GDM1 (cell line): Measurements from ENCODE around the gene SRSF10.
"Not testable (repeated sequence)": the region's sequence is repeated elsewhere in the genome, so short reads cannot be mapped to it uniquely, and the experiment has no call there.

ENCODE experiments used
- DNase-seq: peaks from one replicate; lab custom pipeline; 2025; lab: John Stamatoyannopoulos, UW

Gene SRSF10

DNA sequence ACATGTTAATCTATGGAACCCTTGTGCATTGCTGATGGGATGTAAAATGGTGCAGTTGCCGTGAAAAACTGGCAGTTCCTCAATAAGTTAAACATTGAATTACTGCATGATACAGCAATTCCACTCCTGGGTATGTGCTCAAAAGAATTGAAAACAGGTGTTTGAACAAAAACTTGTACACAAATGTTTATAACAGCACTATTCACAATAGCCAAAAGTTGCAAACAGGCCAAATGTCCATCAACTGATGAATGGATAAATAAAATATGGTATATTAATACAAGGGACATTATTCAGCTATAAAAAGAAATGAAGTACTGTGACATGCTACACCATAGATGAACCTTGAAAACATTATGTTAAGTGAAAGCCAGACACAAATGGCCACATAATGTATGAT, 17.7 kb upstream of the SRSF10 start:
- no peak for DNase-seq

GRCh38 chr1:23996700-23997229, 16.6 kb upstream of the SRSF10 start:
- DNase-seq, result no peak

DNA sequence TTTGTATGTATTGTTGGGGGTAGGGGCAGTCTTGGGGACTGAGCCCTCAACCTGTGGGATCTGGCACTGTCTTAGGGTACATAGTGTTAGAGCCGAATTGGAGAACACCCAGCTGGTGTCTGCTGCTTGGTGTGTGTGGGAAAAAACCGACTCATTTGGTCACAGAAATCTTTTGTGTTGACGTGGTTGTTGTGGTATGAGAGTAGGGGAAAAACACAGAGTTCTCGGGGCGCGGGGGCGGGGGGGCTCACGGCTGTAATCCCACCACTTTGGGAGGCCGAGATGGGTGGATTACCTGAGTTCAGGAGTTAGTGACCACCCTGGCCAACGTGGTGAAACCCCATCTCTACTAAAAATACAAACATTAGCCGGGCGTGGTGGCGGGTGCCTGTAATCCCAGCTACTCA, 15.3 kb upstream of the SRSF10 start:
- no peak for DNase-seq

DNA sequence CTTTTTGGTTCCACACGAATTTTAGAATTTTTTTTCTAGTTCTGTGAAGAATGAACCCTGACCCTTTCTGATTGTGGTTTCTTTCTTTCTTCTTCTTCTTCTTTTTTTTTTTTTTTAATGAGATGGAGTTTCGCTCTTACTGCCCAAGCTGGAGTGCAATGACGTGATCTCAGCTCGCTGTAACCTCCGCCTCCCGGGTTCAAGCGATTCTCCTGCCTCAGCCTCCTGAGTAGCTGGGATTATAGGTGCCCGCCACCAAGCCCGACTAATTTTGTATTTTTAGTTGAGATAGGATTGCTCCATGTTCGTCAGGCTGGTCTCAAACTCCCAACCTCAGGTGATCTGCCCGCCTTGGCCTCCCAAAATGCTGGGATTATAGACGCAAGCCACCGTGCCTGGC, 11.9 kb upstream of the SRSF10 start:
- not testable (repeated sequence) for DNase-seq

DNA sequence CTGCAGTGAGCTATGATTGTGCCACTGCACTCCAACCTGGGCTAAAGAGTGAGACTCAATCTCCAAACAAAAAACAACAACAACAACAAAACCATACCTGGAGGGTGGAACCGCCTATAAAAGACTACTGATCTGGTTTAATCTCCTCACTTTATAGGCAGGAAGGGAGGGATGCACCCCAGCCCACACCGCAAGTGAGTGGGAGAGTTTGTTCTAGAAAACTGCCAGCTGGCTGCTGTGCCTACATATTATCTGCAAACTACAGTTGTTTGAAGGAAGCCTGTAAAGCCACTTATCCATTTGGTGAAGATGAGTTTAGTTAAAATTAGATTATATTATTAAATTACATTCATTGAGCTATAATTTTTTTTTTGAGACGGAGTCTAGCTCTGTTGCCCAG, 9.1 kb upstream of the SRSF10 start:
- no peak for DNase-seq

DNA sequence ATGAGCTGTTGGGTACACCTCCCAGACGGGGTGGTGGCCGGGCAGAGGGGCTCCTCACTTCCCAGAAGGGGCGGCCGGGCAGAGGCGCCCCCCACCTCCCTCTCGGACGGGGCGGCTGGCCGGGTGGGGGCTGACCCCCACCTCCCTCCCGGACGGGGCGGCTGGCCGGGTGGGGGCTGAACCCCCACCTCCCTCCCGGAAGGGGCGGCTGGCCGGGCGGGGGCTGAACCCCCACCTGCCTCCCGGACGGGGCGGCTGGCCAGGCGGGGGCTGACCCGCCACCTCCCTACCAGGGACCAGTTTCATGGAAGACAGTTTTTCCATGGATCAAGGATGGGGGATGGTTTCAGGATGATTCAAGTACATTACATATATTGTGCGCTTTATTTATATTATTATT, 6.9 kb upstream of the SRSF10 start:
- not testable (repeated sequence) for DNase-seq

DNA sequence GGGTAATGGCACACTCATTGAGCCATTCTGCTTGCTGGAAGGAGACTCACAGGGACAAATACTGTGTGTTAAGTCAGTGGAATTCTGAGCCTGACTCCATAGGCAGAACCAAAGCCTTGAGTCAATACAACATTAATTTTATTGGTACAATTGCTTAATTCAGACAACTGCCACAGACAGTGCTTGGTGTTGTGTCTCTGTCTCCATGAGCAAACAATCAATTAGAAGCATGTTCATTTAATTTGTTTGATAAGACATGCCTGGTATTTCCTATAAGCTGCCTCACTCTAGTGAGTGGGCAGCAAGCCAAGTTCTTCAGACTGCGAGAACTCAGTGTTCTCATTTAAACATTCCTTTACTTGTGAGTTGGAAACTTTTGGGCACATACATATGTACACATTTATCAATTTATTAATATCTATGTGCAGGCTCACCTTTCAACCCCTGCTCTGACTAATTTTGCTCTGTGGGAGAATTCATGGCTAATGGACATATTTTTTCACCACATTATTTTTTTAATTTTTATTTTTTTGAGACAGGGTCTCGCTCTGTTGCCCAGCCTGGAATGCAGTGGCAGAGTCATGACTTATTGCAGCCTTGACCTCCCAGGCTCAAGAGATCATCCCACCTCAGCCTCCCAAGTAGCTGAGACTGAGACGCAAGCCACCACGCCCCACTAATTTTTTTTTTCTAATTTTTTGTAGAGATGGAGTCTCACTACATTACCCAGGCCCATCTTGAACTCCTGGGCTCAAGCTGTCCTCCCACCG, 4.5 kb upstream of the SRSF10 start:
- DNase-seq, result no peak

DNA sequence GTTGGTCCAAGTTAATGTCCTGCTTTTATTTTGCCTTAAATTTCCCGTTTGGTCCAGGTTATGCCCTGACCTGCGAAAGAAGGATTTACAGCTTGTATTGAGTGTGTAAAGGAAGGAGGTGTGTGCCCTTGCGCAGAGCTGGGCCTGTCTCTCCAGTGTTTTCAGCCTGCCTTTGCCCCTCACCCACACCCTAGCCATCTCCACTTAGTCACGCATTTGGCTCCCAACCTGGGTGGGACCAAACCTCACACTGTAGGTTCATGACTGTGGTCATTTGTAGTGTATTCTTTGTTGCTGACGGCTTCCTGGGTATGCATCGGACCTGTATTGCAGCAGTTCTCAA, 572 bp upstream of the SRSF10 start:
- peak; percentile 73 for DNase-seq

GRCh38 chr1:23979387-23979880, 693 bp downstream of the SRSF10 start:
- DNase-seq, result no peak

DNA sequence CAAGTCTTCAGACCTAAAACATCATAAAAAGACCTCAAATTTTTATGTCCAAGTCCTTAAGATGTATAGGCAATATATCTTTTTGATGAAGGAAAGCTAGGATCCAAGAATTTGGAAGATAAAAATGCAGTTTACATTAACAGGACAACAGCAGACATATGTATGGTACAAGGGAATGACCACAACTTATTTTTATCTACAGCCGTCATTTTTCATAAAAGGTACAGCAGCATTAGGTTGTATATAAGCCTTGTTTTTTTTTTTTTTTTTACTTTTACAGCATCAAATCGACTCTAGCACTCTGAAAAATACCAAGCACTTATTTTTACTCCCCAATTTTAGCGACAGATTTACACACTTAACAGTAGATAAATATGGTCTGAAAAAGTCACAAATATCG, 1.3 kb downstream of the SRSF10 start:
- DNase-seq, result no peak

DNA sequence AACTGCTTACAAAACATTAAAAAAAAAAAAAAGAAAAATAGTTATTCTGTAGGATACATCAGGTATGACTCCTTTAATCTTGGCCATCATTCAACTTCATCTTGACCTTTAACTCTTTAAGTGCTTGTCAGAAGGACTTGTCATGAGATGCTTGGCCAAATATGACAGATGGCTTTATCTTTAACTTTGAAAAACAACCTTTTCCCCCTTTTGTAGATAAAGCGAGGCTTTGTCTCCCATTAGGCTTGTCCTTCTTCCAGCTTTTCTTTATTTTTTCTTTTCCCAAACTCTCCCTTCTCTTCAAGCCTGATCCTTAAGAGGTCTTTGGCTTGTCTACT, 2.3 kb downstream of the SRSF10 start:
- DNase-seq, result no peak

GRCh38 chr1:23977187-23977853, 2.8 kb downstream of the SRSF10 start:
- no peak for DNase-seq

DNA sequence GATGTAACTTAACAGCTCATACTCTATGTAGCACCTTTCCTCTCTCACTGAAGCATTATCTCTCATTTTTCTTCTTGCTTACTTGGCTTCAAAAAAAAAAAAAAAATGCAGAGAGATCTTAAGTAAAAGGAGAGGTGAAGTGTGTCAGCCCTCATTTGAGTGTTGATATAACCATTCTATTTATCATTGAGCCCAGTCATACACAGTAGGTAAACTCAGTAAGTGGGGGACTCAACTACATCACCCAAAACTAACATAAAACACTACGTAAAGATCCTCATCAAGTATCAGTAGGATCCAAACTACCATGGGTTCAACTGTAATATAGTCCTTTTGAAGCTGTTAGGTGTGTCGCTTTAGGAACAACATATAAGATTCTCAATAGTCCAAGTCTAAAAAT, 12.3 kb downstream of the SRSF10 start:
- DNase-seq, result no peak

- no peak for DNase-seq
Measured at GRCh38 chr1:23966973-23967493, 13.1 kb downstream of the SRSF10 start.

- no peak for DNase-seq
Measured at GRCh38 chr1:23964790-23965740, 15.1 kb downstream of the SRSF10 start.

GRCh38 chr1:23964235-23964668, 15.9 kb downstream of the SRSF10 start:
- no peak for DNase-seq

GRCh38 chr1:23963617-23964234, 16.4 kb downstream of the SRSF10 start:
- no peak for DNase-seq

DNA sequence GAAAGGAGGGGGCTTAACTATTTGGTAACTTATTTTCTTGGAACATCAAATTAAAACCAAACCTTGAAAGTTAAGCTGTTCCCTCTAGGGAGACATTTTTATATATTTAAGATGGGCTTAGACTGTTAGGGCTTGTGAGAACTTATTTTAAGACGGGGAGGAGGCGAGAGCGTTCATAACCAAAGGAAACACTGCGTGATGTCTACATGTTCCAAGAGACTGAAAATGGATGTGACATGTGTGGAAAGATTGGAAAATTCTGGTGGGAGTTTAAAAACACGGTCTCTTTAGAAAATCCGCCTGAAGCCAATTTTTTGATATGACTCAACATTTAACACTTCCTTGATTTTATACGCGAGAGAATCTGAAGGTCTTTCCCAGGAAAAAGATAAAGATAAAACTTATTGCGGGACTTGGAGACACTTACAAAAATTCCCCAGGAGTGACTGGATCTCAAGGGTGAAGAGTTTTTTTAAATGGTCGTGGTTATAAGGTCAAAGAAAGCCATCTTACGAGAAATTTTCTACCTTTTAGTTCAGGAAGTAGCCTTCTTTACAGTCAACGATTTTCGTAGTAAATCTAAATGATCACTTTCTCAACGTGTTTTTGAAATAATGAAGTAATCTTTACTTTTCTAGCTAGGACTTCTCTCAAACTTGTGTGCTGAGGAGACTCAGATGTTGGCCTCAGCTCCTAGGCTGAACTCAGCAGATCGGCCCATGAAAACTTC, 19.7 kb downstream of the SRSF10 start:
- no peak for DNase-seq

DNA sequence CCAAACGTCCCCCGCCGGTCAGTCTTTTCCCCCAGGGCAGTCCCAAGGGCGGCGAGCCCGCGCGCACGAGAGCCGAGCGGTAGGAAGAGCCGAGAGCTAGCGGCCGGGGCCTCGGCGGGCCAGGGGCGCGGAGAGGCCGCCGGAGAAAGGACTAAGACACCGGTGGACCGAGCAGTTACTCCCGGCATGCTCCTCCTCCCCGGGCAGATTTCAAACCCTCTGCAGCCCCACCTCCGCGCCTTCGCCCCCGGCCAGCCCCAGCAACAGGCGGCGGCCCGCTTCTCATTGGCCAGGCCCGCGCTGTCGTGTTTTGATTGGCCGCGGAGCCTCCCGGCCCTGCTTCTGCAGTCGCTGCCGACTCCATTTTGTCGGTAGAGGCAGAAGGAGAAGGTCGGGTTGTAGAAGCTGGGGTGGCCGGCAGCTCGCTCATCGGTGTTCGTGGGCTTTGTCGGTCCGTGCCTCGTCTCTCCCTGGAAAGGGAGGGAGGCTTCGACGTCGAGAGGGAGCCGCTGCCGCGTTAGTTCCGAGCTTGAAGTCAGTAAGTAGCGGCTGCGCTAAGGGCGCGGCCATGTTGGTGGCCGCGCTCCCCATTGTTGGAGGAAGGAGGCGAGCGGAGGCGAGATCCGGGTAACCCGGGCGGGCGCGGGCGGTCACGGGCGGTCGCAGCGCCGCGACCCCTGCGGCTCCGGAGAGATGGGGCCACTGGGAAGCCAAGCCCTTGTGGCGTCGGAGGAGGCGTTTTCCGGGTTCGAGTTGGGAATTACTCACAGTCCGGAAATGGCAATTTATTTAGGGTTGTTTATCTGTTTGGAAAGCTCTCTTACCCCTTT, 20.5 kb downstream of the SRSF10 start, which contains the start of gene PNRC2:
Gene PNRC2 (plus strand): TSS at position 368 of the 830 bp plus-strand sequence. CDS start 1,630 bp downstream, outside the sequence.
- peak; percentile 94 for DNase-seq
